Gastroesophageal sphincter (tissue), 4 donors: Measurements from ENCODE around the gene MYOF. TPM values are rescaled to one million over a fixed set of nuclear protein-coding genes. Genes with fewer than 3 reads are reported as not detected.

ENCODE experiments used
- ATAC-seq: fragments of 150-250 bp; one replicate; pipeline ENCODE4 v1.9.1; 2016; ENCODE audit warnings: mild to moderate bottlenecking, moderate library complexity
- H3K27ac ChIP-seq, 4 donors: fragments of 200-600 bp; sonication (generic) in 3 of 4; 1 replicate in 3 of 4; 2 replicates in 1 of 4; pipeline ENCODE4 v1.5.1; 2016 to 2019
- H3K27me3 ChIP-seq: fragments of 200-600 bp; sonication (generic); one replicate; pipeline ENCODE4 v1.5.1; 2019
- H3K36me3 ChIP-seq, 2 donors: fragments of 200-600 bp; sonication (generic); one replicate each; pipeline ENCODE4 v1.5.1; 2019; ENCODE audit warnings: control low read depth in 1 of 2
- H3K4me1 ChIP-seq, 3 donors: fragments of 200-600 bp; sonication (generic); 1 replicate in 2 of 3; 2 replicates in 1 of 3; pipeline ENCODE4 v1.5.1; 2016 to 2019; ENCODE audit warnings: control low read depth in 2 of 3
- H3K4me3 ChIP-seq, 2 donors: fragments of 200-600 bp; sonication (generic); one replicate each; pipeline ENCODE4 v1.5.1; 2019; ENCODE audit warnings: mild to moderate bottlenecking in 1 of 2, moderate library complexity in 1 of 2
- H3K9me3 ChIP-seq, 3 donors: fragments of 200-600 bp; sonication (generic); one replicate each; pipeline ENCODE4 v1.5.1; 2017 to 2019; ENCODE audit warnings: control low read depth in 2 of 3
- CTCF ChIP-seq, 4 experiments: fragments of 200-600 bp in 2 of 4; fragments of 450-650 bp in 2 of 4; sonication (generic) in 1 of 4; IDR thresholded peaks; one replicate each; pipeline ENCODE4 v1.5.1; 2017 to 2019; ENCODE audit warnings: antibody characterized with exemption in 4 of 4, mild to moderate bottlenecking in 2 of 4, moderate library complexity in 2 of 4
- EP300 ChIP-seq: sonication (generic); formaldehyde crosslinking; IDR thresholded peaks from one replicate; pipeline ENCODE4 v1.6.1; 2017; ENCODE audit warnings: antibody characterized with exemption, mild to moderate bottlenecking
- POLR2A ChIP-seq, 2 donors: fragments of 450-650 bp; IDR thresholded peaks; one replicate each; pipeline ENCODE4 v1.6.1; 2017; ENCODE audit warnings: antibody characterized with exemption in 2 of 2, mild to moderate bottlenecking in 2 of 2, moderate library complexity in 1 of 2
- POLR2AphosphoS5 ChIP-seq: sonication (generic); formaldehyde crosslinking; IDR thresholded peaks from one replicate; pipeline ENCODE4 v1.6.1; 2017; ENCODE audit warnings: antibody characterized with exemption
- WGBS, 2 donors: methylation state at CpG; one replicate each; pipeline ENCODE4 v1.1.5; 2018; ENCODE audit warnings: low coverage in 1 of 2; 5-methylcytosine and 5-hydroxymethylcytosine counted together
- total RNA-seq, 4 donors: library from RNA; depleted of rRNA; stranded (reverse); fragments of >200 nt; gene quantifications; one replicate each; pipeline ENCODE4 v1.1.0, GENCODE V29; 2016

Gene MYOF
- total RNA-seq, 4 donors from 2014 or later: 98.0 to 157 (median 126) TPM

GRCh38 chr10:93461109-93461806, 20.9 kb downstream of the MYOF start:
- no peak for TF ChIP-seq POLR2A (IDR thresholded peaks at IDR 0.05)
- TF ChIP-seq POLR2AphosphoS5: no peak
- no peak for TF ChIP-seq CTCF (IDR thresholded peaks at IDR 0.05)
- no peak for TF ChIP-seq EP300
- no peak overlapping the region for H3K4me3 ChIP-seq
- no peak for ATAC-seq
- no peaks in the 10 kb centered on the region for H3K9me3 ChIP-seq
- H3K4me1 ChIP-seq: peaks cover 27 to 97% (median 63%) of the 10 kb centered on the region in 3 donors
- peaks cover 0 to 5% of the 10 kb centered on the region in 2 donors for H3K36me3 ChIP-seq
- WGBS, 2 donors: 30 to 42% methylated on average over 2 to 4 of the region's 4 CpGs
- peak overlapping the region; percentile 63 to 95 (median 86) for H3K27ac ChIP-seq
- no peaks in the 10 kb centered on the region for H3K27me3 ChIP-seq

GRCh38 chr10:93459466-93459865, 22.7 kb downstream of the MYOF start:
- H3K4me1 ChIP-seq: peaks cover 22 to 81% (median 51%) of the 10 kb centered on the region in 3 donors
- no peak for TF ChIP-seq POLR2AphosphoS5

GRCh38 chr10:93458821-93459257, 23.3 kb downstream of the MYOF start:
- 0 to 2% methylated on average over 1 to 6 of the region's 6 CpGs for WGBS, 2 donors
- TF ChIP-seq POLR2AphosphoS5 (peak; percentile 97), EP300 (no peak), CTCF (IDR thresholded peaks at IDR 0.05) (peak in 1 of 4 experiments; percentile 28), POLR2A (IDR thresholded peaks at IDR 0.05) (no peak)
- Histone ChIP-seq H3K36me3 (peaks cover 0 to 27% of the 10 kb centered on the region in 2 donors), H3K4me3 (peak overlapping the region in 1 of 2 donors; percentile 23), H3K27ac (peak overlapping the region; percentile 86 to 99 (median 96)), H3K9me3 (no peaks in the 10 kb centered on the region), H3K27me3 (no peaks in the 10 kb centered on the region), H3K4me1 (peaks cover 19 to 74% (median 45%) of the 10 kb centered on the region in 3 donors)
- ATAC-seq: peak; percentile 96

More at GRCh38 chr10:93459466-93459865, 22.7 kb downstream of the MYOF start:
- H3K36me3 ChIP-seq: peaks cover 0 to 21% of the 10 kb centered on the region in 2 donors
- WGBS, 2 donors: 27 to 53% methylated on average over 2 to 3 of the region's 3 CpGs
- H3K4me3 ChIP-seq: no peak overlapping the region
- H3K9me3 ChIP-seq: no peaks in the 10 kb centered on the region
- ATAC-seq: no peak
- no peaks in the 10 kb centered on the region for H3K27me3 ChIP-seq
- H3K27ac ChIP-seq: peak overlapping the region; percentile 86 to 99 (median 96)

- peaks cover 0 to 33% of the 10 kb centered on the region in 2 donors for H3K36me3 ChIP-seq
- H3K4me3 ChIP-seq: no peak overlapping the region
- no peak for ATAC-seq
- H3K27me3 ChIP-seq: no peaks in the 10 kb centered on the region
- H3K4me1 ChIP-seq: peaks cover 15 to 66% (median 36%) of the 10 kb centered on the region in 3 donors
- no peaks in the 10 kb centered on the region for H3K9me3 ChIP-seq
- WGBS, 2 donors: 80 to 91% methylated on average over 2 to 7 of the region's 8 CpGs
- TF ChIP-seq EP300: no peak
- TF ChIP-seq POLR2A (IDR thresholded peaks at IDR 0.05): no peak
- TF ChIP-seq CTCF (IDR thresholded peaks at IDR 0.05): no peak
- no peak for TF ChIP-seq POLR2AphosphoS5
- H3K27ac ChIP-seq: peak overlapping the region; percentile 86 to 99 (median 96)
These were observed 24.6 kb downstream of the MYOF start for GRCh38 chr10:93457511-93457910.

GRCh38 chr10:93456480-93456879, 25.7 kb downstream of the MYOF start:
- no peak for ATAC-seq
- H3K4me1 ChIP-seq: peaks cover 15 to 56% (median 33%) of the 10 kb centered on the region in 3 donors
- H3K27ac ChIP-seq: peak overlapping the region in 3 of 4 donors; percentile 43 to 95 (median 86)
- TF ChIP-seq EP300 (no peak), POLR2AphosphoS5 (no peak), POLR2A (IDR thresholded peaks at IDR 0.05) (no peak), CTCF (IDR thresholded peaks at IDR 0.05) (no peak)
- H3K9me3 ChIP-seq: no peaks in the 10 kb centered on the region
- H3K4me3 ChIP-seq: no peak overlapping the region
- H3K27me3 ChIP-seq: no peaks in the 10 kb centered on the region
- WGBS, 2 donors: 78 to 86% methylated on average over 1 to 7 of the region's 7 CpGs
- peaks cover 0 to 39% of the 10 kb centered on the region in 2 donors for H3K36me3 ChIP-seq
